SK-N-SH (cell line): ENCODE results near the gene SLC25A24. TPM values are rescaled to one million over a fixed set of nuclear protein-coding genes. Genes with fewer than 3 reads are reported as not detected.

ENCODE experiments used
- CTCF ChIA-PET: fragments of 300-600, 350-600 bp; formaldehyde crosslinking; extraction: SDS; loops from one replicate; lab custom pipeline; 2021; lab: Yijun Ruan, JAX
- POLR2A ChIA-PET: fragments of 350-600 bp; sonication (Branson Sonifier 250); formaldehyde crosslinking; extraction: SDS; loops from one replicate; lab custom pipeline; 2020; ENCODE audit warnings: antibody characterized with exemption, inconsistent platforms; lab: Yijun Ruan, JAX
- DNase-seq: peaks from one replicate; pipeline ENCODE4 v3.0.0; 2012
- H2AFZ ChIP-seq: fragments of 200-600 bp; sonication (generic); 2 replicates; pipeline ENCODE4 v1.8.1; 2016; ENCODE audit warnings: antibody characterized with exemption, mild to moderate bottlenecking, low read depth
- H3F3A ChIP-seq: fragments of 200-600 bp; sonication (generic); replicated peaks from 2 replicates; pipeline ENCODE3; 2016; ENCODE audit warnings: antibody characterized with exemption, mild to moderate bottlenecking; ENCODE audit not compliant: insufficient read depth
- H3K27ac ChIP-seq, 2 experiments: fragments of 200-500 bp in 1 of 2; fragments of 200-600 bp in 1 of 2; sonication (Bioruptor generic) in 1 of 2; sonication (generic), shearing (Covaris generic) in 1 of 2; 2 replicates each; pipeline versions ENCODE4 v1.5.1 to v1.6.1; 2014 to 2016; ENCODE audit warnings: low read depth in 2 of 2, inconsistent platforms in 1 of 2, low read length in 1 of 2, mild to moderate bottlenecking in 1 of 2, mixed read lengths in 1 of 2
- H3K27me3 ChIP-seq: fragments of 200-600 bp; sonication (generic), shearing (Covaris generic); 2 replicates; pipeline ENCODE4 v1.6.1; 2016; ENCODE audit warnings: mixed run types; ENCODE audit not compliant: insufficient read depth
- H3K36me3 ChIP-seq, 2 experiments: fragments of 200-500 bp in 1 of 2; fragments of 200-600 bp in 1 of 2; sonication (Bioruptor generic) in 1 of 2; sonication (generic) in 1 of 2; replicated peaks in 1 of 2; 2 replicates each; pipeline versions ENCODE3 to v1.5.1; 2014 to 2016; ENCODE audit warnings: low read length in 1 of 2, mild to moderate bottlenecking in 1 of 2; ENCODE audit not compliant: insufficient read depth in 2 of 2, control insufficient read depth in 1 of 2
- H3K4me1 ChIP-seq, 2 experiments: fragments of 200-500 bp in 1 of 2; fragments of 200-600 bp in 1 of 2; sonication (Bioruptor generic) in 1 of 2; sonication (generic), shearing (Covaris generic) in 1 of 2; 2 replicates each; pipeline versions ENCODE4 v1.5.1 to v1.6.1; 2014 to 2016; ENCODE audit warnings: low read depth in 1 of 2, low read length in 1 of 2, mixed run types in 1 of 2; ENCODE audit not compliant: insufficient read depth in 2 of 2, control insufficient read depth in 1 of 2
- H3K4me2 ChIP-seq: fragments of 200-600 bp; sonication (generic), shearing (Covaris generic); 2 replicates; pipeline ENCODE4 v1.6.1; 2017; ENCODE audit warnings: mixed run types
- H3K4me3 ChIP-seq, 2 experiments: fragments of 200-500 bp in 1 of 2; fragments of 200-600 bp in 1 of 2; sonication (Bioruptor generic) in 1 of 2; sonication (generic), shearing (Covaris generic) in 1 of 2; 2 replicates each; pipeline versions ENCODE4 v1.5.1 to v1.8.1; 2014 to 2016; ENCODE audit warnings: low read depth in 2 of 2, inconsistent platforms in 1 of 2, low read length in 1 of 2, mild to moderate bottlenecking in 1 of 2, mixed read lengths in 1 of 2, moderate library complexity in 1 of 2
- H3K79me2 ChIP-seq: fragments of 200-600 bp; sonication (generic); 2 replicates; pipeline ENCODE4 v1.8.1; 2017; ENCODE audit warnings: mild to moderate bottlenecking; ENCODE audit not compliant: insufficient read depth
- H3K9ac ChIP-seq: fragments of 200-600 bp; sonication (generic); 2 replicates; pipeline ENCODE4 v1.6.1; 2017; ENCODE audit warnings: mixed run types
- H3K9me2 ChIP-seq: fragments of 200-600 bp; sonication (generic); 2 replicates; pipeline ENCODE4 v1.6.1; 2017; ENCODE audit warnings: mixed run types
- H3K9me3 ChIP-seq: fragments of 200-600 bp; sonication (generic); 2 replicates; pipeline ENCODE4 v1.6.1; 2017; ENCODE audit warnings: mixed run types, mild to moderate bottlenecking, moderate library complexity
- H4K20me1 ChIP-seq: fragments of 200-600 bp; sonication (generic); 2 replicates; pipeline ENCODE4 v1.6.1; 2017; ENCODE audit warnings: mild to moderate bottlenecking, mixed run types; ENCODE audit not compliant: insufficient read depth
- EP300 ChIP-seq, 2 experiments: IDR thresholded peaks; 2 replicates each; pipeline versions ENCODE4 v1.4.0 to v1.6.1; 2012; ENCODE audit warnings: borderline replicate concordance in 1 of 2, low read depth in 1 of 2, low read length in 1 of 2
- FOSL2 ChIP-seq: IDR thresholded peaks from 2 replicates; pipeline ENCODE4 v1.4.0; 2012; ENCODE audit warnings: low read depth, mild to moderate bottlenecking, moderate library complexity, borderline replicate concordance
- FOXM1 ChIP-seq: IDR thresholded peaks from 2 replicates; pipeline ENCODE4 v1.4.0; 2012; ENCODE audit warnings: low read depth, mild to moderate bottlenecking
- GABPA ChIP-seq: IDR thresholded peaks from 2 replicates; pipeline ENCODE4 v1.4.0; 2012; ENCODE audit warnings: low read depth, mild to moderate bottlenecking
- GATA2 ChIP-seq: sonication (generic); formaldehyde crosslinking; IDR thresholded peaks from 2 replicates; pipeline ENCODE4 v1.5.0; 2020; ENCODE audit warnings: mild to moderate bottlenecking, missing genetic modification reagents
- IRF3 ChIP-seq: fragments of 150-350 bp; IDR thresholded peaks from 2 replicates; pipeline ENCODE4 v1.6.1; 2016; ENCODE audit warnings: mild to moderate bottlenecking, low read depth, low read length
- MEF2A ChIP-seq: IDR thresholded peaks from 2 replicates; pipeline ENCODE4 v1.4.0; 2012; ENCODE audit warnings: low read depth, borderline replicate concordance
- MXI1 ChIP-seq: IDR thresholded peaks from 2 replicates; pipeline ENCODE4 v1.6.1; 2012; ENCODE audit warnings: mild to moderate bottlenecking, low read depth, low read length, improper control_type of control experiment
- NRF1 ChIP-seq: IDR thresholded peaks from 2 replicates; pipeline ENCODE4 v1.6.1; 2012; ENCODE audit warnings: low read depth, mild to moderate bottlenecking, low read length
- POLR2AphosphoS5 ChIP-seq: IDR thresholded peaks from 2 replicates; pipeline ENCODE4 v1.6.1; 2012; ENCODE audit warnings: low read depth, low read length
- RCOR1 ChIP-seq: fragments of 150-350 bp; IDR thresholded peaks from 2 replicates; pipeline ENCODE4 v1.6.1; 2017; ENCODE audit warnings: antibody characterized with exemption, low read length
- RXRA ChIP-seq: IDR thresholded peaks from 2 replicates; pipeline ENCODE4 v1.4.0; 2012; ENCODE audit warnings: low read depth, mild to moderate bottlenecking, borderline replicate concordance
- SMC3 ChIP-seq: IDR thresholded peaks from 2 replicates; pipeline ENCODE4 v1.6.1; 2012; ENCODE audit warnings: low read depth, low read length, improper control_type of control experiment
- USF1 ChIP-seq: IDR thresholded peaks from 2 replicates; pipeline ENCODE4 v1.4.0; 2012; ENCODE audit warnings: low read depth, borderline replicate concordance
- ZBTB33 ChIP-seq: IDR thresholded peaks from 2 replicates; pipeline ENCODE4 v1.4.0; 2012; ENCODE audit warnings: low read depth, borderline replicate concordance
- WGBS: methylation state at CpG from one replicate; pipeline ENCODE4 v1.1.6; 2017; ENCODE audit warnings: low lambda C conversion rate; 5-methylcytosine and 5-hydroxymethylcytosine counted together
- polyA plus RNA-seq, 3 experiments: library from polyadenylated mRNA; depleted of rRNA; stranded (reverse); fragments of >200 nt; gene quantifications; 2 replicates each; pipeline ENCODE4 v1.2.3, GENCODE V29; 2012

Gene SLC25A24
- polyA plus RNA-seq, 1 of the 3 experiments (the other 2 are of a cell fraction): 11.3 TPM

GRCh38 chr1:108211014-108211413 is 10.9 kb upstream of the SLC25A24 start:
- no peaks in the 10 kb centered on the region; a peak in 1 of 4 replicates for H3K4me1 ChIP-seq
- DNase-seq: no peak
- no peak for TF ChIP-seq FOXM1
- no peak for TF ChIP-seq POLR2AphosphoS5
- TF ChIP-seq ZBTB33: no peak
- TF ChIP-seq RXRA: no peak
- no peak for TF ChIP-seq SMC3
- TF ChIP-seq IRF3: no peak
- no peak for TF ChIP-seq EP300 (IDR thresholded peaks at IDR 0.05; ENCODE audit: borderline replicate concordance in 1 of 2, low read depth in 1 of 2, low read length in 1 of 2)
- no peak for TF ChIP-seq USF1
- no peak for TF ChIP-seq MXI1
- no peak for TF ChIP-seq RCOR1
- TF ChIP-seq FOSL2: no peak
- TF ChIP-seq, all 33 proteins: peak for 0
- ChIA-PET POLR2A (no interaction called here), CTCF (interaction anchor here (1.4 kb wide), 2 partner anchors 10 to 429 kb away, joined by 3 to 4 read pairs; no protein-coding TSS in a partner anchor)
- H3K36me3 ChIP-seq: no peaks in the 10 kb centered on the region
- H3K27me3 ChIP-seq: peaks cover 12% of the 10 kb centered on the region; the same call in 1 of the 2 replicates
- WGBS: 75% methylated on average over 1 of the region's 1 CpG
- H3K79me2 ChIP-seq: no peaks in the 10 kb centered on the region
- H3K4me2 ChIP-seq: no peak overlapping the region
- no peaks in the 10 kb centered on the region for H3F3A ChIP-seq
- no peaks in the 10 kb centered on the region for H3K9me2 ChIP-seq
- H2AFZ ChIP-seq: no peak overlapping the region
- no peak overlapping the region for H3K4me3 ChIP-seq
- H3K27ac ChIP-seq: no peak overlapping the region
- H4K20me1 ChIP-seq: no peaks in the 10 kb centered on the region
- H3K9me3 ChIP-seq: no peaks in the 10 kb centered on the region
- H3K9ac ChIP-seq: no peak overlapping the region

GRCh38 chr1:108209456-108210108 is 9.4 kb upstream of the SLC25A24 start:
- WGBS: 56% methylated on average over 4 of the region's 11 CpGs
- Histone ChIP-seq H3K4me1 (no peaks in the 10 kb centered on the region; a peak in 1 of 4 replicates), H3K27ac (no peak overlapping the region), H3K9ac (no peak overlapping the region), H3K36me3 (no peaks in the 10 kb centered on the region), H3K27me3 (peaks cover 12% of the 10 kb centered on the region; the same call in 1 of the 2 replicates), H3K4me3 (no peak overlapping the region), H4K20me1 (no peaks in the 10 kb centered on the region), H2AFZ (no peak overlapping the region), H3F3A (no peaks in the 10 kb centered on the region), H3K9me3 (no peaks in the 10 kb centered on the region), H3K4me2 (no peak overlapping the region), H3K79me2 (no peaks in the 10 kb centered on the region), H3K9me2 (no peaks in the 10 kb centered on the region)
- TF ChIP-seq NRF1: no peak
- TF ChIP-seq GABPA: no peak
- TF ChIP-seq ZBTB33: no peak
- no peak for TF ChIP-seq MEF2A
- no peak for TF ChIP-seq GATA2 (CRISPR knock-in tag)
- CTCF ChIA-PET: interaction anchor here (1.4 kb wide), 1 partner anchor 427 kb away, joined by 4 read pairs; no protein-coding TSS in a partner anchor
- no peak for DNase-seq
- POLR2A ChIA-PET: no interaction called here
